HG03060 (cell line): ENCODE measurements around the gene TMEM255A.

Experiments
- ATAC-seq: cut with Tn5 transposase; IDR thresholded peaks from one replicate; pipeline ENCODE4 v1.9.1; 2021; ENCODE audit warnings: low read depth, moderate number of reproducible peaks; ENCODE audit not compliant: unreplicated experiment

TMEM255A gene

GRCh38 chrX:120274145-120274544 lies 37.1 kb downstream of the TMEM255A start:
- no peak for ATAC-seq

- no peak for ATAC-seq
Observed at GRCh38 chrX:120271218-120271617, 40.0 kb downstream of the TMEM255A start.

DNA sequence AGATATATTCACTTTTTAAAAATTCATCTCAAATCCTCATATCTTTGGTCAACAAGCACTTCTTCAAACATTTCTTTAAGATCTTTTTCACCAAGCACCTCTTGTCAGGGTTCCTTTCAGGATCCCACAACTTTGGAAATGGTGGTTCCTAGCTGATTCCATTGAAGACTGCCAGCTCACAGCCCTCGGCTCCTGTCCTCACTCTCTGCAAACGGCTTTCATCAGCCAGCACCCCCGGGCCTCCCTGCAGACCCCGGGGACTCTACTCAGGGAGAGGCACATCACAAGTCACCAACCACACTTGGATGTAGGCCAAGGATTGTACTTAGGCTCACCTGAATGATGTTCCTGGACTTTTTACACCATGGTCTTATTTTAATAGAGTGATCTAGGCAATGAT lies 40.7 kb downstream of the TMEM255A start:
- no peak for ATAC-seq

GRCh38 chrX:120269373-120270035 lies 41.8 kb downstream of the TMEM255A start:
- ATAC-seq = no peak

GRCh38 chrX:120264341-120264740 lies 46.9 kb downstream of the TMEM255A start:
- ATAC-seq = no peak

DNA sequence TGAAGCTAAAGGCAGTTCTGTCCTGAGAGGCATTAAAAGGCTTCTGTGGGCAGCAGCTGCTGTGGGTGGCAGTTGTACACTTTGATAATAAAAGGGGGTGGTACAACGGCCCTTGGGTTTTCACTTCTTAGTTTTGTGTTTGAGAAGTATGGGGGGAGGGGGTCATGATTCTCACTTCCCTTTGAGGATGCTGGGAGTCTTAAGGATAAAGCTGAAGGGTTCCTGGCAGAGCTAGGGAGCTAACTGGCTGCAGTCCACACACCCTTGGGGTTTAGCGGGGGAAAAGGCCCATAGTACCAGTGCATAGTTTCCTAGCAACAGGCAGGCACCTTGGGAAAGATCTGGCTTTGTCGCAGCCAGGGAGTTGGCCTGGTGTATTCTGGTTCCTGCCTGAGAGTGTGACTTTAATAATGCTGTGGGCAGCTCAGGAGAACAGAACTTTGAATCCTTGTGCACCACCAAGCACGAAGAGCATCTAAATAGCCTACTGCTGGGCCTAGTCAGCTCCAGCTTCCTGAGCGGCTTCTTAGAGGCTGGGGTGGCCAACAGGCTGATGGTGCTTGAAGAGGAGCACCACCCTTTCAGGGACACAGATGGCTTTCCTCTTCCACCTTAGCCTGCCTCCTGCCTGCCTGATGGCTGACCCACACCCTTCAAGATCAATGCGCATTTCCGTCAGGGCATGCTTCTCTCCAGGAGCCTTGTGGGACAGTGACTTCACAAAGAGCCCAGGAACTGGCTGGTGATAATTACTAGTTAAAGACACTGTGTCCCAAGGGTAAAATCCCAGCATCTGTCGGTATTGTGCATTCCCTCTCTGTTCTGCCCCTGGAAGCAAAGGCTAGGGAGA lies 48.2 kb downstream of the TMEM255A start:
- ATAC-seq = no peak

- ATAC-seq = no peak
Observed at GRCh38 chrX:120260369-120260768, 50.9 kb downstream of the TMEM255A start.

GRCh38 chrX:120253784-120254183 lies 57.5 kb downstream of the TMEM255A start:
- no peak for ATAC-seq

- ATAC-seq = no peak
Observed at GRCh38 chrX:120251471-120252011, 59.7 kb downstream of the TMEM255A start.

DNA sequence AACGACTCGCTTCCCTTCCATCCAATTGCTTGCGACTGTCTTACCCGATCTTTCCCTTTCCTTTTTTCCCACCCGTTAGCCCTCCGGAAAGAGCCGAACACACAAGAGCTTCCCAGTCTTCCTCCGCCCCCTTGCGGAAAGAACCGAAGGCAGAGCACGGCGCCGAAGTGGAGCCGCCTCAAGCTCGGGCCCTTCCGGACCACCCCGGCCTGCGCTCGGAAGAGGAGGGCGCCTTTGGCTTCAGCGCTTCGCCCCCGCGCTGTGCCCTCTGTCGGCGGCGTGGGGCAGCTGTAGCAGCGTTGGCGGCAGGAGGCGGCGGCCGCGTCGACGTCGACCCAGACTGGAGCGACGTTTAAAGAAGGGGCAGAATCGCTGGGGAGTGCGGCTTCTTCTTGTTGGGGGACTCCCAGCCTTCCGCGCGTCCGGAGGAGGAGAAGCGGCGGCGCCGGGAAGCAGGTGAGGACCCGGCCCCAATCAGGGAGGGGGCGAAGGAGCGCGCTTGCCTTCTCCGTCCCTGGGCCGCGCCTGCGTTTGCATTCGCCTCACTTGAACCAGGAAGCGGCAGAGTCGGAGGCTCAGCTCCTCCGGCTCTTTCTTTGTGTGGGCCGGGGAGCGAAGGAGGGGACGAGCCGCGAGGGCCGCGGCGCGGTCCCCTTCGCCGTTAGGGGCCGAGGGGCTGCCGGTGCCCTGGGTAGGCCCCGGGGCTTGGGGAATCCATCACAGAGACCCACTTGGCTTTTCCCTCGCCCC lies 60.6 kb downstream of the TMEM255A start, which contains the start of gene ZBTB33:
TSS of gene ZBTB33 (plus strand) at position 291 of the 750 bp plus-strand sequence. CDS start 2,604 bp downstream, outside the sequence.
- peak; percentile 84 for ATAC-seq

GRCh38 chrX:120244735-120245498 lies 66.3 kb downstream of the TMEM255A start:
- peak; percentile 66 for ATAC-seq

DNA sequence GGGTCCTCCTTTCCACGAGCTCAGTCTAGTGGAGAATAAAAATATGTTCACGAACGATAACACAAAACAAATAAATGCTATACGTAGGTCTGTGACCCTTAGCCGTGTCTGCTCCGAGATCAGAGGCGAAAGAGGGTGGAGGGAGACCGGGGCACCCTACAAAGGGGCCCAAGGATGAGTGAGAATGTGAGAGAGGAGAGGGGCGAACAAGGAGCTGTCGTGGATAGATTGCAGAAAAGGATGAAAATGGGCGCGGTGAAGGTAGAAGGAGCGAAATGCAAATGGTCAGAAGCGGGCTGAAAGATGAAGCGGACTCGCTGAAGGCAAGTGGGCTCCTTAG lies 66.9 kb downstream of the TMEM255A start:
- ATAC-seq = no peak

DNA sequence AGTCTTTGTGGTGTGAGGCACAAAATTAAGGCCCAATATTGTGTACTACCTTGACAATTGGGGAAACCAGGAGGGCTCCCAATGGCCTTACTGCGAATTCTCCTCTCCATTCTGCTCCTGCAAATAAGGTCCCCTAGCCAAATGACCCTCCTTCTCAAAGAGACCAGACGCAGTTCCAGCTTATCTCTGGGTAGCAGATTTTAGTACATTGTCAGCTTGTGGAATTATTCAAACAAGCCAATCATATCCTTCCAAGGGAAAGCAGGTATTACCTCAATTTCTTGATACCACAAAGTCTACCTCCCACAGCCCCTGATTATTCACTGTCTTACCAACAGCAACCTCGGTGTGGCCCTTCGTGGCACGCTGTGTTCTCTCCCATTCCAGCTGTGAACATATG lies 68.4 kb downstream of the TMEM255A start:
- ATAC-seq = no peak

DNA sequence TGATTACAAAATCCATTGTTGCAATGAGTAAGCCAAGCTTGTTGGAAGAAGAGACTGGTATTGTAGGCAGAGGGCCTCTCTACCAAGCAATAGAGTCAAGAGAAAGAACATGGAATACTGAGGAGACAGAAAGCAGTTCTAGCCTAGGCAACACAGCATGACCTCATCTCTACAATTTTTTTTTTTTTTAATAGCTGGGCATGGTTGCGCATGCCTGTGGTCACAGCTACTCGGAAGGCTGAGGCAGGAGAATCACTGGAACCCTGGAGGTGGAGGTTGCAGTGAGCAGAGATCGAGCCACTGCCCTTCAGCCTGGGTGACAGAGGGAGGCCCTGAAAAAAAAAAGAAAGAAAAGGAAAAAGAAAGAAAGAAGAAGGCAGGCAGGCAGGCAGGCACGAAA lies 72.3 kb downstream of the TMEM255A start:
- ATAC-seq = no peak

GRCh38 chrX:120236687-120237479 lies 74.4 kb downstream of the TMEM255A start:
- ATAC-seq = no peak

DNA sequence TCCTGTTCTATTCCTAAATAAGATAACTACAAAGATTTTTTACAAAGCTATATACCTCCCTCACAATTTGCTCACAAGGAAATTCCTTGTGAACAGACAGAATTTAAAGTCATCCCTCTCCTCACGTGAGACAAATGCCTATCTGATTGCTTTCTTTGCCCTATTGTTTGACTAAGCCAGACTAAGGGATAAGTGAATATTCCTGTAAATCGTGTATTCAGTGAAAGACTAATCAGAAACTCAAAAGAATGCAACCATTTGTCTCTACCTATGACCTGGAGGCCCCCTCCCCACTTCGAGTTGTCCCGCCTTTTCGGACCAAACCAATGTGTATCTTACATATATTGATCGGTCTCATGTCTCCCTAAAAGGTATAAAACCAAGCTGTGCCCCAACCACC lies 76.0 kb downstream of the TMEM255A start:
- no peak for ATAC-seq

GRCh38 chrX:120228187-120228908 lies 82.9 kb downstream of the TMEM255A start:
- ATAC-seq = no peak

DNA sequence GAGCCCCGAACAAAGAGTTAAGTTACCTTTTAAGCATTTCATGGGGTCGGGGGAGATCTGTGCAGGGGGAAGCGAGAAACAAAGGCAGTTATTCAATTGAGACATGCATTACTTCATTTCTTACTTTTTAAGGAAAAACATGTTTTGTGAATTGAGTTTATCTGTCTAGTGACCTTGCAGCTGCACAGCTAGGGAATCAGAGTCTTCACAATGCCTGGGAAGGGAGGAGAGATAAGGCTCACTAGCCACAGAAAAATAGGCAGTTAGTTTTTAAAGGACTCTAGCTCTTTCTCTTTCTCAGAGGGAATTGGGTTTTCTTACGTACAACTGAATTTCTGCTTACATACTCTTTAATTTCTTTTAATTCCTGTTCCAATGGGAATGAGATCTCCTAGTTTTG lies 86.9 kb downstream of the TMEM255A start:
- ATAC-seq = no peak

DNA sequence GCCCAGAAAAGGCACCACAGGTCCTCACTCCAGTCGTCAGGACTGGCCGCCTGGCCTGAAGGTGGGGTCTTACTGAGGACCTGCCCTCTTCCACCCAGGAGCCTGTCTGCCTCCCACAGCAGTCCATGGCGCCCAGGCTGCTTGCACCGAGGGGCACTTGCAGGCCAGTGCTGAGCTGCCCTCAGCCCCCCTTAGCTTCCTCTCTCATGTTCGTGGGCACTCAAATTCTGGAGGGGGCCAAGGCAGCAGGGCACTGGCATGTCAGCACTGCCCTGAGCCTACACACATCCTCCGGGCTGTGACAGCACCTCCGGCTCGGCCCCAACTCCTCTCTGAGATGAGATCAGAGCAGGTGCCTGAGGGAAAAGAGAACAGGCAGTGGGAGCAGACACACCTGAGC lies 87.9 kb downstream of the TMEM255A start:
- no peak for ATAC-seq
